ENCODE data around the gene ULK4. TPM values are rescaled to one million over a fixed set of nuclear protein-coding genes. Genes with fewer than 3 reads are reported as not detected.
"Not testable (repeated sequence)": the region's sequence is repeated elsewhere in the genome, so short reads cannot be mapped to it uniquely, and the experiment has no call there.

ULK4 gene
- total RNA-seq, 2 donors from 2014 or later: 28.7 to 38.4 TPM

- no peaks in the 10 kb centered on the region for H3K27me3 ChIP-seq (replicated peaks; ENCODE audit: insufficient read depth)
- ATAC-seq (ENCODE audit: insufficient number of reproducible peaks, low FRiP score, low read depth) (no peak), DNase-seq (ENCODE audit: low spot score) (no peak)
- no peaks in the 10 kb centered on the region for H3K9me3 ChIP-seq
- TF ChIP-seq CTCF (IDR thresholded peaks at IDR 0.05): no peak
- H3K4me1 ChIP-seq (ENCODE audit: control insufficient read depth in 1 of 2, low read depth in 2 of 2): no peaks in the 10 kb centered on the region
- H3K27ac ChIP-seq: no peak overlapping the region
- no peak overlapping the region for H3K4me3 ChIP-seq
- H3K36me3 ChIP-seq: no peaks in the 10 kb centered on the region
These were observed 193.5 kb downstream of the ULK4 start for GRCh38 chr3:41768363-41768762.

- H3K4me3 ChIP-seq; ATAC-seq (ENCODE audit: insufficient number of reproducible peaks, low FRiP score, low read depth); H3K9me3 ChIP-seq; H3K4me1 ChIP-seq (ENCODE audit: control insufficient read depth in 1 of 2, low read depth in 2 of 2); H3K27ac ChIP-seq; H3K27me3 ChIP-seq (replicated peaks; ENCODE audit: insufficient read depth); DNase-seq (ENCODE audit: low spot score); H3K36me3 ChIP-seq: not testable (repeated sequence)
These were observed 199.0 kb downstream of the ULK4 start for GRCh38 chr3:41762867-41763266.

GRCh38 chr3:41753651-41754050, 208.3 kb downstream of the ULK4 start:
- DNase-seq (ENCODE audit: low spot score): no peak
- no peaks in the 10 kb centered on the region for H3K4me1 ChIP-seq (ENCODE audit: control insufficient read depth in 1 of 2, low read depth in 2 of 2)
- TF ChIP-seq CTCF (IDR thresholded peaks at IDR 0.05): no peak
- no peak overlapping the region for H3K4me3 ChIP-seq
- no peaks in the 10 kb centered on the region for H3K9me3 ChIP-seq
- H3K36me3 ChIP-seq: no peaks in the 10 kb centered on the region
- no peaks in the 10 kb centered on the region for H3K27me3 ChIP-seq (replicated peaks; ENCODE audit: insufficient read depth)
- no peak overlapping the region for H3K27ac ChIP-seq
- no peak for ATAC-seq (ENCODE audit: insufficient number of reproducible peaks, low FRiP score, low read depth)

- no peaks in the 10 kb centered on the region for H3K9me3 ChIP-seq
- H3K4me3 ChIP-seq: no peak overlapping the region
- ATAC-seq (ENCODE audit: insufficient number of reproducible peaks, low FRiP score, low read depth): no peak
- no peak for TF ChIP-seq CTCF (IDR thresholded peaks at IDR 0.05)
- no peak for DNase-seq (ENCODE audit: low spot score)
- H3K27ac ChIP-seq: no peak overlapping the region
- H3K27me3 ChIP-seq (replicated peaks; ENCODE audit: insufficient read depth): no peaks in the 10 kb centered on the region
- H3K4me1 ChIP-seq (ENCODE audit: control insufficient read depth in 1 of 2, low read depth in 2 of 2): no peaks in the 10 kb centered on the region
- no peaks in the 10 kb centered on the region for H3K36me3 ChIP-seq
These were observed 210.3 kb downstream of the ULK4 start for GRCh38 chr3:41751597-41751996.

- Histone ChIP-seq H3K4me3 (no peak overlapping the region), H3K27me3 (replicated peaks; ENCODE audit: insufficient read depth) (no peaks in the 10 kb centered on the region), H3K36me3 (no peaks in the 10 kb centered on the region), H3K9me3 (no peaks in the 10 kb centered on the region), H3K27ac (no peak overlapping the region), H3K4me1 (ENCODE audit: control insufficient read depth in 1 of 2, low read depth in 2 of 2) (no peaks in the 10 kb centered on the region)
- no peak for TF ChIP-seq CTCF (IDR thresholded peaks at IDR 0.05)
- ATAC-seq (ENCODE audit: insufficient number of reproducible peaks, low FRiP score, low read depth): no peak
- no peak for DNase-seq (ENCODE audit: low spot score)
These were observed 211.9 kb downstream of the ULK4 start for GRCh38 chr3:41749988-41750387.

- Histone ChIP-seq H3K27me3 (replicated peaks; ENCODE audit: insufficient read depth) (no peaks in the 10 kb centered on the region), H3K36me3 (no peaks in the 10 kb centered on the region), H3K9me3 (no peaks in the 10 kb centered on the region), H3K4me3 (no peak overlapping the region), H3K27ac (no peak overlapping the region), H3K4me1 (ENCODE audit: control insufficient read depth in 1 of 2, low read depth in 2 of 2) (no peaks in the 10 kb centered on the region)
- TF ChIP-seq CTCF (IDR thresholded peaks at IDR 0.05): no peak
- no peak for ATAC-seq (ENCODE audit: insufficient number of reproducible peaks, low FRiP score, low read depth)
- no peak for DNase-seq (ENCODE audit: low spot score)
These were observed 215.7 kb downstream of the ULK4 start for GRCh38 chr3:41746215-41746614.
